ENCODE data around the gene MED20. TPM values are rescaled to one million over a fixed set of nuclear protein-coding genes. Genes with fewer than 3 reads are reported as not detected.

Gene MED20
- total RNA-seq, 1 donor from 2014 or later, result 28.5 TPM

DNA sequence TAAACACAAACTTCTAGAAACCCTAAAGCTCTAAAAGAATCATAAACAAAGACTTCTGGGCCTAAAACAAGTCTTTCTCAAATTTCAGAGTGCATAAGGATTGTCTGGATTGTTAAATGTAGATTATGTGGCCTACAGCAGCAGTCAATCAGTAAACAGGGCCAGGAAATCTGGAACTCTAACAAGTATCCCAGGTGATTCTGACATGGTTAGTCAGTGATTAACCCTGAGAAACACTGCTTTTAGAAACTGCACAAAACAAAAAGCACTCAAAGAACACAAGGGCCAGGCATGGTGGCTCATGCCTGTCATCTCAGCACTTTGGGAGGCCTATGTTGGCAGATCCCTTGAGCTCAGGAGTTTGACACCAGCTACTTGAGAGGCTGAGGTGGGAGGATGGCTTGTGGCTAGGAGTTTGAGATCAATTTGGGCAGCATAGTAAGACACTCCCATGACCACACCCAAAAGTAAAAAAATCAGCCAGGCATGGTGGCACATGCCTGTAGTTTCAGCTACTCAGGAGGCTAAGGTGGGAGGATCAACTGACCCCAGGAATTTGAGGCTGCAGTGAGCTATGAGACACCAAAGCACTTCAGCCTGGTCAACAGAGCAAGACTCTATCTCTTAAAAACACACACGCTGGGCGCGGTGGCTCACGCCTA lies 5.9 kb downstream of the MED20 start:
- DNase-seq (ENCODE audit: low read depth in 2 of 2), result no peak

DNA sequence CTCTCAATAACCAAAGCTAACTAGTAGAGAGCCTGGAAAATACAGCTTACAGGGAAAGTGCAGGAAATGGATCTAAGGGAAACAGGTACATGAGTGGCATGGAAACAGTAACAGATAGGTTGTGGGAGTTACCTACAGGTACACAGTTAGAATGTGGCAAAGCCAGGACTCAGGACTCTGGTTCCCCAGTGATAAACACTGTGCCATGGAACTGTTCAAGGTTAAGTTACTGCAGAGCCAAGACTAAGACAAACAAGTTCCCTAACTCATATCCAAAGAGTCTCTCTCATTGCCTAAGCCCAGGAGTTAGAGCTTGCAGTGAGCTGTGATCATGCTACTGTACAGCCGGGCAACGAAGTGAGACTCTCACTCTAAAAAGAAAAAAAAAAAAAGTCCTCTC lies 6.6 kb downstream of the MED20 start:
- DNase-seq (ENCODE audit: low read depth in 2 of 2), result no peak

DNA sequence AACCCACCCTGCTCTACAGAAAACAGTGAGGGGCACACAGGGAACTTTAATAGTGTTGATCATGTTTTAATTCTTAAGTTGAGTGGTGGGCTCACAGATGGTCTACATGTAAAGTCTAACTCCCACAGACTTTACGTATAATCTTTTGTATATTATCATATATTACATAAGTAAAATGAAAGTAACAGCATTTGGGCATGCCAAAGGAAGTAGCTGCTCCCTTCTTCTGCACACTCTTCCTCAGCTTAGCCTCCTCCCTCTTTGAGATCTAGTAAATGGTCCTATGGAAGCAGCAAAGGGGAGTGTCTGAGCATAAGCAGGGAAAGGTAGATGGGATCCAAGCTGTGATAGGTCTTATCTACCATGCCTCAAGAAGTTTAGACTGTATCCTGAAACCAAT lies 11.2 kb downstream of the MED20 start:
- no peak for DNase-seq (ENCODE audit: low read depth in 2 of 2)

DNA sequence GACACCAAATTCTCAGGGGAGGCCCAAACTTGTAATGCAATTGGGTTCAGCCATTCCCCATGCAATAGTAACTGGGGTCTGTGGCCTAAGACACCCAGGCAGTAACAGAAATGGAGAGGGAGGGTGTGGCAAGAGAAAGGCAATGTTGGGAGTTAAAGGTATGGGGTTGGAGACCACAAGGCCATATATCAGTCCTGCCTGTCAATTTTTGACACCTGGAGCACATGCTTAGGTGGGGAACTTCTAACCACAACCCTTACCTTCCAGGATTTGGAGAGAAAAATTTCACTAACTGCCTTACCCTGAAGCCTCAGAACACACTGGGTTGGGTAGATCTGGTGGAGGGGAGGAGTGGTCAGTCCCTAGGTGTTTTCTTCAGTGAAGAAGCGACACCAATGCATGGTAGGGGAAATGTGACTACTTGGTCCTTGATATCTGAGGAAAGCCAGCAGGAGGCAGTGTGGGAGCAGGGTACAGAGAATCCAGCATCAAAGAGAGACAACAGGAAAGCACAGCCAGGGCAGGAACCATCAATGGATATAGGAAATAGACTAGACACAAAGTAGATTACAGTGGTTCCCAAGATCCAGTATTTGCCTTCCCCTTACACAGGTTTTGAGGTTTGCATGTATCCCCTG lies 18.9 kb downstream of the MED20 start:
- DNase-seq (ENCODE audit: low read depth in 2 of 2), result peak; percentile 14 to 34

DNA sequence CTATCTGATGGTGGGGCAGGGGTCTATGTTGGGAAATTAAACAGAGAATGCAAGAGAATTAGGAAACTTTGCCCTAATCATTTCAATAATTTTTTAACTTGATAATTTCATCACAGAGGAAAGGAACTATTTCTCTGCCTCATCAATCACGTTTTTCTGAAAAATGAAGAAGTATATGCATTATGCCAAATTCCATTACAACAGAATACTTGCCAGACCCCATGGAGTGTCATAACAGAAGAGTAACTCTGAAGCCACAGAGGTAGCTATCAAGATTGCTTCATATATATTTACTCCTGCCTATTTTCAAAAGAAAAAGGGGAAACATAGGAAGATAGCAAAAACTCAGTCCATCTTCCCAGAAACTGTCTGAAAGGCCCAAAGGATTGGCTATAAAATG lies 20.1 kb downstream of the MED20 start:
- DNase-seq (ENCODE audit: low read depth in 2 of 2), result no peak

DNA sequence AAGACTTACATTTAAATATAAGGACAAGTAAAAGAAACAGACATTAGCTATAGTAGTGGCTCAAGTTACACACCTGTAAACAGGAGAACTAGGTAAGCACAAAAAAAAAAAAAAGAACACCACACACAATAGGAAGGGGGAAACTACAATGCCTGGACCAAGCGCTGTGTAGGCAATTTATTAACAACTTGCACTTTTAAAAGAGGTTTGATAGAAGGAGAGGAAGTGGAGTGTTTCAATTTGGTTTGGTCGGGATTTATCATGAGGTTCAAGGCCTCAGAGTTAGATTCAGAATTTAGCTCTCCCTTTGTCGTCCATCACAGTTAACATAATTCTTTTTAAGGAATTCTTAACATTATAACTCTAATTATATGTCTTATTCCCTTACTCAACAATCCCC lies 24.7 kb downstream of the MED20 start:
- no peak for DNase-seq (ENCODE audit: low read depth in 2 of 2)

DNA sequence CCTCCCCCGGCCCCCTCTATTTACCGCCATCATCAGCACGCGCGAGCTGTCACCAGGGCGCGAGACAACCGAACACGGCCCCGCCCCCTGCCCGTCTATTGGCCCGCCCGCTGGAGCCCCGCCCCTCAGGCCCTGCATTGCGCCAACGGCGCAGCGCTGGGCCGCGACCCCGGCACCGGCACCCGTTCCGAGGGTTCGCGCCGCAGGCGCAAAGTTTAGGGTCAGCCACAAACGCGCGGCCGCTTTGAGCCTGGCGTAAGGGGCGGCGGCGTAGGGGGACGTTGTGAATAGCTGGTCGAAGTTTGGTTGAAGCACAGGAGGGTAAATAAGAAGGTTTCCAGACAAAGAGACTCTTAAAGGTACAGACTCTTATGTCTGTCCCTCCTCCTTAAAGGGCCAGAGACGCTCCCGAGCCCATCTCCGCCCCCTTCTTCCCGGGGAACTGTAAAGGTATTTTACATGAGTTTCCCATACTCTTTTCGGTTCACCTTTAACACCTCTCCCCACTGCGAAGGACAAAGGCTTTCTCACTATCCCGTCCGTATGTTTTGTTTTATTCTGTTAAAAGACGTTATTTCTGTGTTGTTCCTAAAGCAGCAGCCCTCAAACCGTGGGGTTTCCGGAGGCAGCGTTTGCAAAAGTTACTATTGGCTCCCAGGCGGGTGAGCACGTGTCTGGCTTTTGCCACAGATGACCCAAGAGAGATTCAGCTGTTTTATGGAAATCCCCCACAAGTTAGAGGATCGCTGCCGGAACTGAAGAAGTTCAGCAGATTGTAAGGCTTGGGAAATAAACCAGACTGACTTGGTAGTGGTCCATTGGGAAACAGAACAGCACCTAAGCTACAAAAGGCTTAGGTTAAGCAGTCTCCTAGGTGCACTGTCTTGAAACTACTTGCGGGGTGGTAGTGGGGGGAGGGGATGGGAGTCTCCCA lies 25.4 kb downstream of the MED20 start, which contains the start of gene USP49:
Gene USP49 (minus strand): TSS at position 76 of the 934 bp plus-strand sequence. CDS start 88,392 bp downstream, outside the sequence.
- DNase-seq (ENCODE audit: low read depth in 2 of 2), result peak; percentile 77 to 93

DNA sequence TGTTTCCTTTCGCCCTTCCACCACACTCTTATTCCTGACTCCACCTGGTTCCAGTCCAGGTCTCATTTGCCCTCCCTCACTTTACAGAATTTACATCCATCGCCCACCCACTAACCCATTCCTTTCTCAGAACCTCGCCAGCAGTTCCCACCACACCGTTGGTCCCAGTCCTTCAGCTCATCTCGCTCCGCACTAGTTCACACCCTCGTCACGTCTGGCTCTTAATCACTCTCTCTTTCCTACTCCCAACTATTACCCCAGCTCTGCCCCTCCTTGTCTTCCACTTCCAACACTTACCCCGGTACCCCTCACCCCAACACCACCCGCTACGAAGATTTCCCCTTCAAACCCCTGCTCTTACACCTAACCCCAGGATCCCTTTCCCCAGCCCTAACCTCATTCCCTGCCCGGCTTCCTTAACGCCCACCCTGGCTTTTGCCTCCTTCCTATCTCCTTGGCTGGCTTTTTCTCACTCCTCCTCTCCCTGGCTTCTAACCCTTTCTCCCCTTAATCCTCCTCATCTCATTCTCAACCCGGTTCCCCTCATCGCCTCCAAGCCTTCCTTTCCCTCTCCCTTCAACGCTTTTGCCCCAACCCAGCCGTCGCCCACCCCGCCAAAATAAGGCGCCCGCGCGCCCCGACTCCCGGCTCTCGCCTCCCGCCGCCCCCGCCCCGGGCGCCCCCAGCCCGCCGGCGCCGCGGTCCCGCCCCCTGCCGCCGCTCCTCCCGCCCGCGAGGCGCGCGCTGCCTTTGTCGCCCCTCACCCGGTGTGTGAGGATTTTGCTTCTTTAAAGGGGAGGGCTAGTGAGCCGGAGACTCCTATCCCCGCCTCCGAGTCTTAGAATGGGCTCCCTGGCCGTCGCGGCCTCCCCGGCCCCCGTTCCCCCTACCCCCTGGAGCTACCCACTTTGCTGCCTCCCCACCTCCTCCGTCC lies 26.3 kb downstream of the MED20 start:
- peak in 1 of 2 donors; percentile 23 for DNase-seq (ENCODE audit: low read depth in 2 of 2)

DNA sequence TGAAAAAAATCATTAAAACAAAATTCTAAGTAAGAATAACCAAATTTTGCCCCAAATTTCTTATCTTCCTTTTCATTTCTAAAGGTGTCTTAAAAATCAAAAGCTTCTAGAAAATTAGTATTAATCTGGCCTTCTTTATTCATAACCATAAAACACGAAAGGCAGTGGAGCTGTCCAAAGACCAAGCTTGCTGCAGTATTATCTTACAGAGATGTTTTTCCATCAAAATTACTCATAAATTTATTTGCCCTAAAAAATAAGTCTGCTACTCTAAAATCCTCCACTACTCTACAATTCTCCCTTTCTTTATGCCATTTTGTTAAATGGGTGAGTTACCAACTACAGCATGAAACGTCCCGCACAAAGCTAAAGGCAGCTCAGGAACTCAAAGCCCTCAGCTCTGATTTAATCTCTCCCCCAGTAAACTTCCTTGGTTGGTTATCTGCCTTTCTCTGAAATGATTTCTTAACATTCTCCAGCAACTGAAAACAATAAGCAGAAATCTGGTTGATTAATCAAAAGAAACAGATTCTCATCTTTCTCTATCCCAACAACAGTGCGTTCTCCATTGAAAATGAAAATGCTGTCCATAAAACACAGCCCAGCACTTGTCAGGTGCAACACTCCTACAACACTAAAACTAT lies 27.9 kb downstream of the MED20 start:
- DNase-seq (ENCODE audit: low read depth in 2 of 2), result no peak

DNA sequence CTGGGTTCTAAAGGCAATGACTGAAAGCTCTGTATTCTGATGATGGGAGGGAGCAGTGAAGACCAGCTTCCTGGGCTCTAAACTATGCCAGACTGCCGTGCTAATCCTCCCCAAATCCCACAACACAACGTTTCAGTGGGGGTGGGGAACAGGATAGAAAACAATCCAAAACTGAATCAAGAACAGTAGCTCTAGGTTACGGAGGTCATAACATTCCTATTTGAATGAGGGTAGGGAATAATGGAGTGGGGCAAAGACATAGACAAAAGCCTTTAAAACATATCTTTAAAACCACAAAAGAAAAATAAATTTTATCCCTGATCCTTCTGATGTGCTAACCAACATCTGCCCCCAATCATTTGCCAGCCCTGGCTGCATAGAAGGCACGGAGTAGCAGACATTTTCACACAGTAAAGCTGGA lies 33.6 kb downstream of the MED20 start:
- no peak for DNase-seq (ENCODE audit: low read depth in 2 of 2)

DNA sequence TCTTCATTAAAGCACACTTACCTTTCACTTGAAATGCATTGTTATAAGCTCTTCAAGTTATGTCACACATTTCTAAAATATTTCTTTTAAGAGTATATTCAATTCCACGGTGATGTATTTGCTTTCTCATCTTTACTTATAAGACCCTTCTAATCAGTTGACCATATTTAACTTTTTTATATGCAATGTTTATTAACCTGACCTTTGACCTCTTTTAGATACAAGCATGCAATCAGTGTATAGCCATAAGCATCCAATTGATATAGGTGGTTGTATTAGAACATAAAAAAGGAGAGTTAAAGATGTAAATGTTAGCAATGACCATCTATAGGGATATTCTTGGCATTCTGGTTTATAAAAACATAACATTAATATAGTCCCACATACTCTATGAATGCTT lies 35.0 kb downstream of the MED20 start:
- DNase-seq (ENCODE audit: low read depth in 2 of 2), result no peak

DNA sequence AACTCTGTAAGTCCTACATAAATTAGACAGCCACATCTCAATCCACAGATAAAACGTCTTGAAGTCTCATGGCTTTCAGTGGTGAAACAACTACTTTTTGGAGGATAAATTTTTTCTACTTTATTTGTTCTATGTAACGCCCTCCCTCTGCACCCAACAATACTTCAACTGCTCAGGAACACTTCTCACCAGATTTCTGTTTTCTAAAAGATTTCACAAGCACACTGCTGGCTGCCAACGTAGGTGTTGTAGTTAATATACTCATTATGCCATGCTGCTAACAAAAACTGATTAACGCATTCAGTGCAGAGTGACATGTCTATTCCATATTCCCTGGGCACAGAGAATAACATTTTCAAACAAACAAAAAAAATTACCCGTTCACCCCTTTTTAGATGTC lies 36.0 kb downstream of the MED20 start:
- DNase-seq (ENCODE audit: low read depth in 2 of 2), result no peak

DNA sequence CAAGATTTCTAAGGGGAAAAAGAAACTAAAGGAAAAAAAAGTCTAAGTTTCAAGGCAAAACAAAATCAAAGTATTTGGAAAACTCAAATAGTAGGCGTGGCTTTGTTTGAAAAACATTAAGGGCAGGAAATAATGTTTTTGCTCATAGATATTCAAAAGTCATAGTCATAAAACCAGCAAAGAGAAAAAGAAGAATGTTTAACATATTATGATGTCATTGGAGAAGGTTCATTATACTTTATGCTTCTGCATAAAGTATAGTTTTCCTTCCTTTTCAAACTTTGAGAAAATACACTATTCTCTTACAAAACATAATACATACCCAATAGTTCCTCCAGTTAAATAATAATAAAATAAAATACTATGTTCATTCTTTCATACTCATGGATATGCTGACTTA lies 39.4 kb downstream of the MED20 start:
- DNase-seq (ENCODE audit: low read depth in 2 of 2), result no peak

DNA sequence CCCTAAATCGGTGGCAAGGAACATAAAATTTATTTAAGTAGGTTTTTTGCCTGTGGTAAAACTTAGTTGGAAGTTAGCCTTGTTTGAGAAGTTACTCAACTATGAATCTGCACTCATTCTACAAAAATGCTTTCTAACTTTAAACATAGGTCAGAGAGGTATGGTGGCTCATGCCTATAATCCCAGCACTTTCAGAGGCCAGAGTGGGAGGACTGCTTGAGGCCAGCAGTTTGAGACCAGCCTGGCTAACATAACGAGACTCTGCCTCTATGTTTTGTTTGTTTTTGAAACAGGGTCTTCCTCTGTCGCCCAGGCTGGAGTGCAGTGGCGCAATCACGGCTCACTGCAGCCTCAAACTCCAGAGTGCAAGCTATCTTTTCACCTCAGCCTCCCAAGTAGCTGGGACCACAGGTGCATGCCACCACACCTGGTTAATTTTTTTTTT lies 42.0 kb downstream of the MED20 start:
- no peak for DNase-seq (ENCODE audit: low read depth in 2 of 2)

DNA sequence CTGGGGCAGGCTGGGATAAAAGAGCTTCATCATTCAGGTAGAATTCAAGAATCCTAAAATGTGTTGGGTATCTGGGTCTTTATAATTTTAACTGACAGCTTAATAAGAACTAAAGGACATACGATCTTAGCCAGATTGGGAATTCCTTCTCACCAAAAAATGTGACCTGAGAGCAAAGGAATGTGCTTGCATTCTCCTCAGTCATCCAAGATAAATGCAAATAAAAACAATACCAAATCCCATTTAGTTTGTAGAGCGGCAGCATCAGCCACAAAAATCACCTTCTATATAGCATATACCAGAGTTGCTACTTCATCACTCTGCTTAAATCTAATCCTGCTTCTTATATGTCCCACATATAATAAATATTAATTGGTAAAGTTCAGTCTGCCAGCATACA lies 42.7 kb downstream of the MED20 start:
- DNase-seq (ENCODE audit: low read depth in 2 of 2), result no peak

DNA sequence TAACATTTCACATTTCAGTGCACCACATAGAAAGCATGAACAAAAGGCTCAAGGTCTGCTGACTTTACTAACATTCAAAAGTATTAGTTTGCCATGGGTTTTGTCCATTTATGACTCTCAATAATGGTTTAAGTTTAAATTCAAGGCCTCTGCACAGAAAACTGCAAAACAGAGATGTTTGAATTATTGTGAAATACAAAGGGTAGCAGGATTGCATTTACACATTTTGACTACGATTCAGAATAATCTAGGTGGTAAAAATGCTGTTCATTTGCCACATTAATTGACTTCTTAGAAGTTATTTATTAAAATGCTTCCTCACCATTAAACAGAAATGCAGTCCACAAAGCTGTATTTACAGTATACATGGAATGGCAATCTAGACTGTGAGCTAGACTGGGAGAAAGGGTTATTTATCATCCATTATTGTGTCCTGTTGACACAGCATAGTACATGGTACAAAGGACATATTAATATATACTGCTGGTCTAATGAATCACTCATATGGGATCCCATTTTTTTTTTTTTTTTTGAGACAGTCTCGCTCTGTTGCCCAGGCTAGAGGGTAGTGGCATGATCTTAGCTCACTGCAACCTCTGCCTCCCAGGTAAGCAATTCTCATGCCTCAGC lies 43.8 kb downstream of the MED20 start:
- DNase-seq (ENCODE audit: low read depth in 2 of 2), result no peak

DNA sequence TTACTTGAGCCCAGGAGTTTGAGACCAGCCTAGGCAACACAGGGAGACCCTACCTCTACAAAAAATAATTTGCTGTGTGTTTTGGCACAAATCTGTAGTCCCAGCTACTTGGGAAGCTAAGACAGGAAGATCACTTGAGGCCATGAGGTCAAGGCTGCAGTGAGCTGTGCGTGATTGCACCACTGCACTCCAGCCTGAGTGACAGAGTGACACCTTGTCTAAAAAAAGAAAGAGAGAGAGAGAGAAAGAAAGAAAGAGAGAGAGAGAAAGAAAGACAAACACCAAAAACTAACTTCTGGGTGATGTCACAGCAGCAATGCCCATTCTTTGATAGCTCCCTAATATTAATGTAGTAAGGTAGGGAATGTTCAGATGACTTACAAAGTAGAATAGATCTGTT lies 46.2 kb downstream of the MED20 start:
- DNase-seq (ENCODE audit: low read depth in 2 of 2), result no peak

DNA sequence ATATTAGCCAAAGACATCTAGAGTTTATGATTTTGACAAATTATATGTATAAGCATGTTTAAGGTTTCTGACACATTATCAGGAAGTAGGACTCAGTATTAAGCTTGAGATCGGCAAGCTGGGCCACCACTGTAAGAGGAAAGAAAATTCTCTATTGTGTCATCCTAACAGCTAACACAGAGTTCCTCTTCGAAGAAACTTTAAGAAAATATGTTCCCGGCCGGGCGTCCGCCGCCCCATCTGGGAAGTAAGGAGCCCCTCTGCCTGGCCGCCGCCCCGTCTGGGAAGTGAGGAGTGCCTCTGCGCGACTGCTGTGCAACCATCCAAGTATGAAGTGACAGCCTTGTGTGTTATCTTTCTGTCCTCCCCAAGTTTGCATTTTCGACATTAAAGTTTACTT lies 48.8 kb downstream of the MED20 start:
- DNase-seq (ENCODE audit: low read depth in 2 of 2), result no peak

DNA sequence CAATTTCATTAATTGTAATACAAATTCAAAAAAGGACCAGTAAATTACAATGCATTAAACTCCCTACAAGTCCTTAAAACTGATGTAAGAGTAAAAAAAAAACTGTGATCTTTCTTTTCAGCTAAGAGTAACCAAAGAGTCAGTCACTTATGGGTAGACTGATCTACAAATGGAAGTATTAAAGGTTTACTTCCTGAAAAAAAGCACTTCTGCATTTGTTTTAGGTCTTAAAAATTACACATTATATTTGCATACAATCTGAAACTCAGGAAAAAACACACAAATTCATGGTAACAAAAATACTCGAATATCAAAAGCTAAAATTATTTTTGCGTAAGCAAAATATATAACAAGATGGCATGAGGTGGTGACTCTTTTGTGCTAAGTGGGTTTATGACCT lies 49.2 kb downstream of the MED20 start:
- DNase-seq (ENCODE audit: low read depth in 2 of 2), result no peak

DNA sequence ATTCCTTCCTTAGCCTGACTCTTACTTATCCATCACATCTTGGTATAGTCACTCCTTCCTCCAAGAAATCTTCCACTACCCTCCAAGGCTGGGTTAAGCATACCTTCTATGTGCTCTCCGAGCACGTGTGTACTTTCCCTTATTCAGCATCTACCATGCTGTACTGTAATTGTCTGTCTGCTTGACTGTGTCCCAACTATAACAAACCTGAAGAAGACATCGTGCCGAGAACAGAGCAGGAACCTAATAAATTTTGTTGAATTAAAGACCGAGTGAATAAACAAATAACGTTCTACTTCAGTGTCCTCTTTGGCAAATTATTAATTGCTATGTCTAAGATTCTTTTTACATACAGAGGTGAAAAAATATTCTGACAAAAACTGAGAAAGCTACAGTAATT lies 61.6 kb downstream of the MED20 start:
- no peak for DNase-seq (ENCODE audit: low read depth in 2 of 2)

All from dermis microvascular lymphatic vessel endothelial cell (primary cell).